ENCODE measurements around the gene EXOSC5.

EXOSC5 gene

GRCh38 chr19:41426952-41427646 lies 29.9 kb upstream of the EXOSC5 start, which contains the start of gene B3GNT8:
B3GNT8 (minus strand) TSS chr19:41427374; CDS start chr19:41426778, 596 bp downstream.
- no peak for FAIRE-seq
- no peak for DNase-seq (ENCODE audit: insufficient read length, low spot score)

DNA sequence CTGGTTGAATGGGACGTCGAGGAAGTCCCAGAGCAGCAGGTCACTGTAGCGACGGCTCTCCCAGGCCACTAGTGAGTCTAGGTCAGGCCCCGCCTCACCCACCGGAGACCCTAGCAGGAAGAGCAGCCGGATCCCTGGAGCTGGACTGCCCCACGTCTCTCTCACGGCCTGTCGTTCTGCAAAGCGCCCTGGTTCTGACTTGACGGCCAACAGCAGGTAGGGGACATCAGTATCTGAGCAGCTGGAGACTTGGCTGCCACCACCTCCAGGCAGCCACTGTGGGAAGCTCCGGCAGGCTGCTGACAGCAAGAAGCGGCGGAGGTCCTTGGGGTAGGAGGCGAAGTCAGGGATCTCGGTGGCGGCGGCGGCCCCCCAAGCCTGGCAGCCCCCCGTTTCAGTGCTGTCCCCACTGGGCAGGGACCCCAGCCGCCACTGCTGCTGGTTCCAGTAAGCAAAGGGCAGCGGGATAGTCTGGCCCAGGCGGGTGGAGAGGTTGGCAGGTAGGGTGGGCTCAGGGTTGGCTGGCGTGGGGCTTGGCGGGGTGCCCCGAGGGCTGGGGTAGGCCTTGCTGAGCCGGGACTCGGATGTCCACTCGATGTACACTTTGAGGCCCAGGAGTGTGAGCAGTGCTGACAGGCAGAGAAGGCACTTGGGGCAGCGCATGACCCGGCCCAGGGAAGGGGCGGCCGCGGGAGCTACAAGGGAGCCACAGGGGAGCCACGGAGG lies 29.1 kb upstream of the EXOSC5 start:
- DNase-seq (ENCODE audit: insufficient read length, low spot score), result no peak
- no peak for FAIRE-seq

DNA sequence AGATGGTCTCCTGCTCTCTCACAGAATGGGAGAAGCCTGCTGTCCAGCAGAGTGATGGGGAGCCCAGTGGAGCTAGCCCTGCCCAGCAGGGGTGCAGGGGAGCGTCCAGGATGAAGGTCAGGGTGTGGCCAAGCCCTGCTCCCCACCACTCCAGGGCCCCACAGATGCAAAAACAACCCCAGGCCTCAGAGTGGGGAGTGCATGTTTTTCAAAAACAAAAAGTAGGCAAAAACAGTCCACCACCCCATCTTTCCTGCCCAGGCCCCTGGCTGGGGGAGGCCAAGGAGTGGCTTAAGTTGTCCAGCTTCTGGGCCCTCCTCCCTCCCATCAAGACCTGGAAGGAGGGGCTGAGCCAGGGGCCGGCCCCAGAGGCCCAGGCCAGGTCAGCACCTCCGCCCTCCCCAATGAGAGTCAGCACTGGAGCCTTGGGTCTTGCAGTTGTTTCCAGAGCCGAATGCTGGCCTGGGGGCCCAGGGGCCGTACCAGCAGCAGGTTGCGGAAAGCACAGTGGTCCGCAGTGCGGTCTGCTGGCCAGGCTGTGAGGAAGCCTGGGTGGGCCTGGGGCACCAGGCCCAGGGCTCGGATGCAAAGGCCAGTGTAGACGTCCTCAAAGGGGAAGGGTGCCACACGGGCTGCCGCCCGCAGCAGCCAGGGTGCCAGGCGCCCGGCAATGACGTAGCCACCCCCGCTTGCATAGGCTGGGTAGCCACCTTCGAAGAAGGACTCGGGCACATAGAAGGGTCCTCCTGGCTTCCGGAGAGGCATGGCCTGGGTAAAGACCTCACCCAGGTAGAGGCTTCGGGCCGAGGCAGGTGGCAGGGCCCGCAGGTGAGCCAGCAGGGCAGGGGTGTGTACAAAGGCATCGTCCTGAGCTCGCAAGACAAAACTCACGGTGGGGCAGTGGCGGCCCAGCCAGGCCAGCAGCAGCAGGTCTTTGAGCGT lies 28.3 kb upstream of the EXOSC5 start:
- DNase-seq (ENCODE audit: insufficient read length, low spot score), result no peak
- FAIRE-seq, result no peak

DNA sequence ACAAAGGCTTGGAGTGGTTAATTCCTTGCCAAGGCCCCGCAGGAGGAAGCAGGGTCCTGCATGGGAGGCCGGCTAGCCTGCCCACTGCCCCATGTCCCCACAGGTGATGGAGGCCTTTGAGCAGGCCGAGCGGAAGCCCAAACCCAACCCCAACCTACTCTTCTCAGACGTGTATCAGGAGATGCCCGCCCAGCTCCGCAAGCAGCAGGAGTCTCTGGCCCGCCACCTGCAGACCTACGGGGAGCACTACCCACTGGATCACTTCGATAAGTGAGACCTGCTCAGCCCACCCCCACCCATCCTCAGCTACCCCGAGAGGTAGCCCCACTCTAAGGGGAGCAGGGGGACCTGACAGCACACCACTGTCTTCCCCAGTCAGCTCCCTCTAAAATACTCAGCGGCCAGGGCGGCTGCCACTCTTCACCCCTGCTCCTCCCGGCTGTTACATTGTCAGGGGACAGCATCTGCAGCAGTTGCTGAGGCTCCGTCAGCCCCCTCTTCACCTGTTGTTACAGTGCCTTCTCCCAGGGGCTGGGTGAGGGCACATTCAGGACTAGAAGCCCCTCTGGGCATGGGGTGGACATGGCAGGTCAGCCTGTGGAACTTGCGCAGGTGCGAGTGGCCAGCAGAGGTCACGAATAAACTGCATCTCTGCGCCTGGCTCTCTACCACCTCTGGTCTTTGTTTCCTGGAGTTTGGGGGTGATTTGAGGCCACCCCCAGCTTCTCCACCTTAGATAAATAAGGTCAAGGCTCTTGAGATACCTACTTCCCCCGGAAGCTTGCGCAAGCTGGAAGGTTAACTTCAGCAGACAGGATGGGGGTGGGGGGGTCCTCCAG lies 27.4 kb upstream of the EXOSC5 start:
- FAIRE-seq (no peak), DNase-seq (ENCODE audit: insufficient read length, low spot score) (no peak)

DNA sequence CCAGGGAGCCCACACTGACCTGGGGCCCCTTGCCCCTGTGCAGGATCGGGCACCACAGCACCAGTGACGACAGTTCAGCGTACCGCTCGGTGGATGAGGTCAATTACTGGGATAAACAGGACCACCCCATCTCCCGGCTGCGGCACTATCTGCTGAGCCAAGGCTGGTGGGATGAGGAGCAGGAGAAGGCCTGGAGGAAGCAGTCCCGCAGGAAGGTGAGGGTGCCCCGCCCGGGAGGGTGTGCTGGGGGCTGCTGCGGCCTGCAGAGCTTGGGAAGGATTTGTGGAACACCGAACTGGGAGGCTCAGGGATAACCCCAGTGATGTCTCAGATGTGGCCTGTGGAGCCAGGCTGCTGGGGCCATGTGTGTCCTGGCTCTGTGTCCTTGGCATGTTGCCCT lies 25.8 kb upstream of the EXOSC5 start:
- FAIRE-seq (no peak), DNase-seq (ENCODE audit: insufficient read length, low spot score) (no peak)

DNA sequence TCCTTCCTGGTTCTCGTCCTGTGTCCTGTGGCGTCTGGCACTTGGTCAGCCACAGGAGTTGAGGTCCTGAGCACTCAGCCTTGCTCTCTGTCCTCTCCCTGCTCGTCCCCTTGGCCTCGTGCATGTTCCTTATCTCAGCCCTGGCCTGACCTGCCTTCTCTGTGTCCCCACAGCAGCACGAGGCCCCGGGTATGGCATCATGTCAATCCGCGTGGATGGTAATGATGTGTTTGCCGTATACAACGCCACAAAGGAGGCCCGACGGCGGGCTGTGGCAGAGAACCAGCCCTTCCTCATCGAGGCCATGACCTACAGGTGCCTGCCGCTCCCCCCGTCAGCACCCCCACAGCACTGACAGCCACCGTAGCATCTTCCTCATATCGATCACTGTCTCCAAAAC lies 25.3 kb upstream of the EXOSC5 start:
- FAIRE-seq (no peak), DNase-seq (ENCODE audit: insufficient read length, low spot score) (no peak)

DNA sequence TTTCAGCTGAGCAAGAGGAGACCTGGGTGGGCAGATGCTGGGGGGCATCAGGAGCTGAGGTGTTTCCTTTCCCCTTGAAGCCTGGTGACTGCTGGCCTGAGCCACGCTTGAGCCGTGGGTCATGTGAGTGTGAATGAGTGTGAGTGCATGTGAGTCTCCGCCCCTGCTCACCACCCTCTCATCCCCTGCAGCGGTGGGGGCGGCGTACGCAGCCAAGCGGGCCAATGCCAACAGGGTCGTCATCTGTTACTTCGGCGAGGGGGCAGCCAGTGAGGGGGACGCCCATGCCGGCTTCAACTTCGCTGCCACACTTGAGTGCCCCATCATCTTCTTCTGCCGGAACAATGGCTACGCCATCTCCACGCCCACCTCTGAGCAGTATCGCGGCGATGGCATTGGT lies 24.8 kb upstream of the EXOSC5 start:
- FAIRE-seq (no peak), DNase-seq (ENCODE audit: insufficient read length, low spot score) (no peak)

DNA sequence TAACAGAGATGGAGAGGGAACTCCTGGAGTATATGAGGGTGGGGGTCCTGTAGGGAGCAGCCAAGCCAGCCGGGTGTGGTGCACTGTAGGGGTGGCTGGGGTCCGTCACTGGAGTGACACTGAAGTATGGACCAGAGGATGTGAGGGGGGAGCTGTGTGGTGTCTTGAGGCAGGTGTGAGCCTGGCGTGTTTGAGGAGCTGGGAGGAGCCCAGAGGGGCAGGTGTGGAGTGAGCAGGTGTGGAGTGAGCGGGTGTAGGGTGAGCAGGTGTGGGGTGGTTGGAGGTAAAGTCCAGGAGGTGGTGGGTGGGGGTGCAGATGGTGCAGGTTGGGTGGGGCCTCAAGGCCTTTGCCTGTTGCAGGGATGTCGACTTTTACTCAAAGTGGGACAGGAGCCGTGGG lies 24.2 kb upstream of the EXOSC5 start:
- FAIRE-seq (no peak), DNase-seq (ENCODE audit: insufficient read length, low spot score) (no peak)

- no peak for DNase-seq (ENCODE audit: insufficient read length, low spot score)
- FAIRE-seq, result no peak
Observed at GRCh38 chr19:41420101-41420880, 23.1 kb upstream of the EXOSC5 start.

- DNase-seq (ENCODE audit: insufficient read length, low spot score) (no peak), FAIRE-seq (no peak)
Observed at GRCh38 chr19:41416194-41416674, 19.1 kb upstream of the EXOSC5 start.

DNA sequence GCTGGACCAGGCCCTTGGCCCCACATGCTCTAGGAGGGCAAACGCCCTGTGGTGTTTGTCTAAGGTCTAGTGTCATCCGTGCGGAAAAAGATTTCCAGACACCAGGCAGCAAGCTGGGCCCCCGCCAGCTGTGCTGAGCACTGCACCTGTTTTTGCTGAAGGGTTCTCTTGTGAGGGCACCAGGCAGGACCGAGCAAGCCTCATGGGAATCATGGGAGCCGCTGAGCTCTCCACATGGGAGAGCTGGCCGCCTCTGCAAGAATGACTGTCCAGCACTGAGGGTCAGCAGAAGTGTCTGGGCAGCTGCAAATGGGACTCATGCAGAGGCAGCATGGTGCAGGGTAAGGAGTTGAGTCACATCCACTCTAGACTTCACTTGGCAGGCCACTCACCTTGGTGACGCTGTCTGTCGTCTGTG lies 18.0 kb upstream of the EXOSC5 start:
- DNase-seq (ENCODE audit: insufficient read length, low spot score), result no peak

DNA sequence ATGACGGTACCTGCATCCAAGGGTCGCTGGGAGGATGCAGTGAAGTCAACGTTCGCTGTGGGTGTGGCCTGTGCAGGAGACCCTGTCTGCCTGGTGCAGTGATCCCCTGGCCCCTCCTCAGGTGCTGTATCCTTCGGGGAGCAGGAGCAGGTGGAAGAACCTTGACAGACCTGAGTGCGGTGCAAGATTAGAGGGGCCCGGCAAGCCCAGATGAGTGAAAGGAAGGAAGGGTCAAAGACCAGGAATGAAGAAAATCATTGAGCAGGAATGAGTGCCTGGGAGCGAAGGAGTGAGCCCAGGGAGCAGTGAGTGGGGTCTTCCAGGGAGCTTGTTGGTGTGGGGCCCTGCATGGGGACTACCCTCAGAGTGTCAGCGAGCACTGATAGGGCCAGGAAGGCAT lies 17.3 kb upstream of the EXOSC5 start:
- FAIRE-seq (no peak), DNase-seq (ENCODE audit: insufficient read length, low spot score) (no peak)

More for the DNA sequence above, 18.0 kb upstream of the EXOSC5 start:
- no peak for FAIRE-seq

GRCh38 chr19:41413947-41414346 lies 16.8 kb upstream of the EXOSC5 start:
- DNase-seq (ENCODE audit: insufficient read length, low spot score) (no peak), FAIRE-seq (no peak)

DNA sequence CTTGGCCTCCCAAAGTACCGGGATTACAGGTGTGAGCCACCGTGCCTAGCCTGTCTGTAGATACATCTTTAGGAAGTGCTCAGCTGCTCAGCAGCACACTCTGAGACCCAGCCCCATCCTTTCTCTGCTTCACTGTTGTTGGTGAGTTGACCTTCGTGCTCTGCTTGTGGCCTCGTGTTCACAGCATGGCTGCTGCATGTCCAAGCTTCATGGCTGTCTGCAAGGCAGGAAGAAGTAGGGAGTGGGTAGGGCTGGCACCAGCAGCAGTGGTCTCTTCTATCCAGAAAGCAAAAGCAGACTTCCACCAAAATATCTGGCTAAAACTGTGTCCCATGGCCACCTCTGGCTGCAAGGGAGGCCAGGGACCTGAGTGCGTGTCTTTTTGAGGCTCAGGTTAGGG lies 15.8 kb upstream of the EXOSC5 start:
- DNase-seq (ENCODE audit: insufficient read length, low spot score) (no peak), FAIRE-seq (peak; percentile 48)

DNA sequence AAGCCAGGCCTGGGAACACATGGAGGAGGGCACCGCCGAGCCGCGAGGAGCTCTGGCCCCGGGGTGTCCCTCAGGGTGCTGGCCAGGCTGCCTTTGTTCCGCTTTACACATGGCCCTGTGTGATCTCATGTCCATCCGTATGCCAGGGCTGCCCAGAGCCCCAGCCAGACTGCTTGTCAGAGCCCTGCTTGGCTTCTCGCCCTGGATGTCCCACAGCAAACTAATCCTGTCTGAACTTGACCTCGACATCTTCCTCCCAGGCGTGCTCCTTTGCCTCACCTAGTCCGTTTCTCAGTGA lies 14.8 kb upstream of the EXOSC5 start:
- FAIRE-seq, result no peak
- DNase-seq (ENCODE audit: insufficient read length, low spot score), result no peak

GRCh38 chr19:41411100-41411967 lies 14.2 kb upstream of the EXOSC5 start:
- FAIRE-seq, result no peak

GRCh38 chr19:41410336-41411054 lies 13.3 kb upstream of the EXOSC5 start:
- no peak for DNase-seq (ENCODE audit: insufficient read length, low spot score)
- FAIRE-seq, result no peak

More at GRCh38 chr19:41411100-41411967, 14.2 kb upstream of the EXOSC5 start:
- no peak for DNase-seq (ENCODE audit: insufficient read length, low spot score)

DNA sequence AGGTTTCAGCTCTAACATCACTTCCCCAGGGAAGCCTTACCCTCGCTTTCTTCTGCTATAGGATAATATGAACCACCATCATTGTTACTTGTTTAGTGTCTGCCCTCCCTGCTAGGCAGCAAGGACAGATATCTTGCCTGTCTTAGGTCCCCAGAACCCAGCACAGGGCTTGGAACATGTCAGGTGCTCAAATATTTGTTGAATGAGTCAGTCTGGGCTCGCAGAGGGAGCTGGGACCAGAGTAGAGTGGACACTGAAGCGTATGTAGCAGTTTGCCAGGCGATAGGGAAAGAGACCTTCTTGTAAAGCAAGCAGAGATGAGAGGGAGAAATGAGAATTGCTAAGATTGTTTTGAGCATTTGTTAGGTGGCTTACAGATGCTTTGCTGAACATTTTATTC lies 12.1 kb upstream of the EXOSC5 start:
- DNase-seq (ENCODE audit: insufficient read length, low spot score) (peak; percentile 30), FAIRE-seq (no peak)

All from HTR-8/SVneo (cell line).